Endothelial cell of umbilical vein (primary cell): ENCODE measurements around the gene GALK2. TPM values are rescaled to one million over a fixed set of nuclear protein-coding genes. Genes with fewer than 3 reads are reported as not detected.

ENCODE experiments used
- BruUV-seq: library from RNA; stranded (reverse); fragments of 400-500 nt; replicated peaks from 2 replicates; lab custom pipeline; 2021; lab: Mats Ljungman, UMichigan
- CTCF ChIA-PET: fragments of 300-600, 350-600 bp; sonication (Branson Sonifier 250); formaldehyde crosslinking; loops from one replicate; lab custom pipeline; 2021; ENCODE audit warnings: antibody characterized with exemption, inconsistent platforms; lab: Charles Lee
- POLR2A ChIA-PET: fragments of 300-600, 350-600 bp; sonication (Branson Sonifier 250); formaldehyde crosslinking; loops from one replicate; lab custom pipeline; 2021; ENCODE audit warnings: antibody characterized with exemption, inconsistent platforms; lab: Charles Lee
- DNase-seq: peaks from one replicate; pipeline ENCODE4 v3.0.0-alpha.2; 2011; ENCODE audit warnings: low read depth, low spot score
- FAIRE-seq: peaks from 2 replicates; lab custom pipeline; 2011; peaks lifted over from hg19 to GRCh38; lab: Jason Lieb, UNC
- H2AFZ ChIP-seq: 2 replicates; pipeline ENCODE4 v1.6.0; 2012; ENCODE audit warnings: low read depth, low read length, control low read depth, inconsistent platforms
- H3K27ac ChIP-seq: 2 replicates; pipeline ENCODE4 v1.5.1; 2011; ENCODE audit warnings: low read depth, mild to moderate bottlenecking, control low read depth, low read length, moderate library complexity; ENCODE audit not compliant: insufficient read depth
- H3K27me3 ChIP-seq, 2 experiments: 2 replicates each; pipeline versions ENCODE4 v1.6.0 to v1.6.1; 2011; ENCODE audit warnings: low read length in 2 of 2, mixed read lengths in 1 of 2; ENCODE audit not compliant: control insufficient read depth in 2 of 2, insufficient read depth in 2 of 2
- H3K36me3 ChIP-seq, 2 experiments: 2 replicates in 1 of 2; 3 replicates in 1 of 2; pipeline ENCODE4 v1.5.1; 2011; ENCODE audit warnings: low read length in 2 of 2, mild to moderate bottlenecking in 1 of 2, moderate library complexity in 1 of 2; ENCODE audit not compliant: control insufficient read depth in 2 of 2, insufficient read depth in 2 of 2; ENCODE audit errors: extremely low read depth in 1 of 2
- H3K4me1 ChIP-seq: 3 replicates; pipeline ENCODE4 v1.5.1; 2011; ENCODE audit warnings: mild to moderate bottlenecking, low read length; ENCODE audit not compliant: control insufficient read depth, insufficient read depth; ENCODE audit errors: extremely low read depth
- H3K4me2 ChIP-seq: 2 replicates; pipeline ENCODE4 v1.6.1; 2011; ENCODE audit warnings: low read length, control low read depth, mixed read lengths; ENCODE audit not compliant: insufficient read depth
- H3K4me3 ChIP-seq, 3 experiments: fragments of 200-600 bp in 1 of 3; sonication (generic), shearing (Covaris generic) in 1 of 3; replicated peaks in 1 of 3; 2 replicates each; pipeline ENCODE4 v1.5.1; 2011 to 2016; ENCODE audit warnings: control low read depth in 3 of 3, low read length in 3 of 3, mild to moderate bottlenecking in 2 of 3, inconsistent platforms in 1 of 3, low read depth in 1 of 3, moderate library complexity in 1 of 3; ENCODE audit not compliant: insufficient read depth in 1 of 3
- H3K79me2 ChIP-seq: 2 replicates; pipeline ENCODE4 v1.6.0; 2012; ENCODE audit warnings: low read length, inconsistent platforms; ENCODE audit not compliant: control insufficient read depth, insufficient read depth
- H3K9ac ChIP-seq: replicated peaks from 2 replicates; pipeline ENCODE3; 2011; ENCODE audit warnings: low read length, control low read depth; ENCODE audit not compliant: insufficient read depth; ENCODE audit errors: extremely low read depth
- H3K9me1 ChIP-seq: replicated peaks from 3 replicates; pipeline ENCODE4 v1.6.0; 2011; ENCODE audit warnings: mild to moderate bottlenecking, low read length; ENCODE audit not compliant: control insufficient read depth, insufficient read depth; ENCODE audit errors: extremely low read depth
- H3K9me3 ChIP-seq: replicated peaks from 2 replicates; pipeline ENCODE4 v1.5.1; 2012; ENCODE audit warnings: low read length, inconsistent platforms; ENCODE audit not compliant: control insufficient read depth, insufficient read depth
- H4K20me1 ChIP-seq: replicated peaks from 2 replicates; pipeline ENCODE3; 2011; ENCODE audit warnings: mild to moderate bottlenecking, low read length; ENCODE audit not compliant: control insufficient read depth, insufficient read depth; ENCODE audit errors: extremely low read depth
- CTCF ChIP-seq, 2 donors: IDR thresholded peaks; 1 replicate in 1 of 2; 2 replicates in 1 of 2; pipeline ENCODE4 v1.5.1; 2011; ENCODE audit warnings: low read length in 2 of 2, mild to moderate bottlenecking in 2 of 2, moderate library complexity in 2 of 2, control low read depth in 1 of 2, inconsistent platforms in 1 of 2, low read depth in 1 of 2; ENCODE audit not compliant: insufficient read depth in 1 of 2; ENCODE audit errors: extremely low read depth in 1 of 2
- EZH2 ChIP-seq: IDR thresholded peaks from 2 replicates; pipeline ENCODE4 v1.6.1; 2012; ENCODE audit warnings: borderline replicate concordance, low read depth, mild to moderate bottlenecking, moderate library complexity, low read length, inconsistent platforms; ENCODE audit not compliant: severe bottlenecking
- FOS ChIP-seq: IDR thresholded peaks from 2 replicates; pipeline ENCODE4 v1.6.1; 2011; ENCODE audit warnings: mild to moderate bottlenecking, low read length, moderate library complexity, borderline replicate concordance; ENCODE audit not compliant: insufficient read depth
- GATA2 ChIP-seq: IDR thresholded peaks from 2 replicates; pipeline ENCODE4 v1.7.0; 2011; ENCODE audit warnings: low read depth, mild to moderate bottlenecking, moderate library complexity, mixed read lengths, low read length; ENCODE audit not compliant: insufficient read length, insufficient read depth
- JUN ChIP-seq: IDR thresholded peaks from 2 replicates; pipeline ENCODE4 v1.6.1; 2011; ENCODE audit warnings: borderline replicate concordance, low read depth; ENCODE audit not compliant: insufficient read length, insufficient read depth
- MYC ChIP-seq: IDR thresholded peaks from one replicate; pipeline ENCODE4 v1.6.1; 2011; ENCODE audit warnings: mild to moderate bottlenecking, low read depth, low read length
- POLR2A ChIP-seq: IDR thresholded peaks from 2 replicates; pipeline ENCODE4 v1.6.1; 2012; ENCODE audit warnings: low read depth, mild to moderate bottlenecking, control low read depth, low read length
- POLR2AphosphoS5 ChIP-seq: IDR thresholded peaks from 2 replicates; pipeline ENCODE4 v1.6.1; 2012; ENCODE audit warnings: low read depth, mild to moderate bottlenecking, control low read depth, low read length, moderate library complexity; ENCODE audit not compliant: insufficient read depth
- dilution Hi-C: fragments of 300-500 bp; cut with MboI; formaldehyde crosslinking; loops from one replicate; pipeline ENCODE4 v1.15.0; 2019; ENCODE audit warnings: low sequenced_read_pairs; ENCODE audit not compliant: extremely low pct_ligation_motif_present
- intact Hi-C: fragments of 100-400 bp; cut with micrococcal nuclease; formaldehyde crosslinking; loops from one replicate; pipeline ENCODE4 v1.10.0; 2022
- polyA plus RNA-seq, 4 experiments: library from polyadenylated mRNA; depleted of rRNA in 3 of 4; stranded (reverse) in 3 of 4; unstranded in 1 of 4; fragments of >200 nt; gene quantifications; 2 replicates each; pipeline versions ENCODE4 v1.2.1 to v1.2.3, GENCODE V29; 2011 to 2012; ENCODE audit warnings: missing spikeins in 1 of 4
- total RNA-seq: library from RNA; stranded (reverse); gene quantifications from 2 replicates; pipeline ENCODE4 v1.2.3, GENCODE V29; 2021
- TF ChIP-seq, protein P1 (sequence below): IDR thresholded peaks from 2 replicates; pipeline ENCODE4 v1.6.1; 2011; ENCODE audit not compliant: insufficient read depth, insufficient read length

The GALK2 gene
- total and polyA plus RNA-seq, 2 donors (not counting 3 experiments of a cell fraction or from before 2014, with no cell fraction given) = 19.9 to 31.3 TPM

- dilution Hi-C loops = no loop called here
- Histone ChIP-seq H3K4me3 (no peak overlapping the region), H3K4me1 (peaks cover 23% of the 10 kb centered on the region)
These were observed 17.3 kb upstream of the GALK2 start for GRCh38 chr15:49152552-49153312.

More at GRCh38 chr15:49152552-49153312, 17.3 kb upstream of the GALK2 start:
- H3K9me1 ChIP-seq = no peaks in the 10 kb centered on the region
- H2AFZ ChIP-seq = no peak overlapping the region
- no TSS peak for BruUV-seq
- intact Hi-C loops = loop anchor here (10.0 kb wide), 1 partner anchor 992 kb away; no protein-coding TSS in a partner anchor
- peak overlapping the region; percentile 100 for H3K4me2 ChIP-seq
- POLR2A ChIA-PET = no interaction called here
- FAIRE-seq = no peak
- no peak overlapping the region for H3K27ac ChIP-seq
- no peak for DNase-seq
- TF ChIP-seq CTCF (IDR thresholded peaks at IDR 0.05; ENCODE audit: extremely low read depth in 1 of 2, insufficient read depth in 1 of 2, low read depth in 1 of 2, low read length in 2 of 2) (no peak), POLR2AphosphoS5 (no peak), JUN (no peak), POLR2A (no peak), FOS (no peak), GATA2 (no peak), EZH2 (no peak), MYC (no peak)
- TF ChIP-seq, protein P1, sequence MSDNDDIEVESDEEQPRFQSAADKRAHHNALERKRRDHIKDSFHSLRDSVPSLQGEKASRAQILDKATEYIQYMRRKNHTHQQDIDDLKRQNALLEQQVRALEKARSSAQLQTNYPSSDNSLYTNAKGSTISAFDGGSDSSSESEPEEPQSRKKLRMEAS = no peak
- CTCF ChIA-PET = no interaction called here
- H3K27me3 ChIP-seq = no peaks in the 10 kb centered on the region
- no peak overlapping the region for H3K9ac ChIP-seq
- H3K36me3 ChIP-seq = peaks cover 0 to 5% of the 10 kb centered on the region in 2 experiments
- no peaks in the 10 kb centered on the region for H3K9me3 ChIP-seq
- peaks cover 13% of the 10 kb centered on the region for H4K20me1 ChIP-seq
- peaks cover 90% of the 10 kb centered on the region for H3K79me2 ChIP-seq
